Gastroesophageal sphincter (tissue), 4 donors: ENCODE measurements around the gene SORBS1. TPM values are rescaled to one million over a fixed set of nuclear protein-coding genes. Genes with fewer than 3 reads are reported as not detected.

ENCODE experiments used
- ATAC-seq: fragments of 150-250 bp; one replicate; pipeline ENCODE4 v1.9.1; 2016; ENCODE audit warnings: mild to moderate bottlenecking, moderate library complexity
- H3K27ac ChIP-seq, 4 donors: fragments of 200-600 bp; sonication (generic) in 3 of 4; 1 replicate in 3 of 4; 2 replicates in 1 of 4; pipeline ENCODE4 v1.5.1; 2016 to 2019
- H3K27me3 ChIP-seq: fragments of 200-600 bp; sonication (generic); one replicate; pipeline ENCODE4 v1.5.1; 2019
- H3K36me3 ChIP-seq, 2 donors: fragments of 200-600 bp; sonication (generic); one replicate each; pipeline ENCODE4 v1.5.1; 2019; ENCODE audit warnings: control low read depth in 1 of 2
- H3K4me1 ChIP-seq, 3 donors: fragments of 200-600 bp; sonication (generic); 1 replicate in 2 of 3; 2 replicates in 1 of 3; pipeline ENCODE4 v1.5.1; 2016 to 2019; ENCODE audit warnings: control low read depth in 2 of 3
- H3K4me3 ChIP-seq, 2 donors: fragments of 200-600 bp; sonication (generic); one replicate each; pipeline ENCODE4 v1.5.1; 2019; ENCODE audit warnings: mild to moderate bottlenecking in 1 of 2, moderate library complexity in 1 of 2
- H3K9me3 ChIP-seq, 3 donors: fragments of 200-600 bp; sonication (generic); one replicate each; pipeline ENCODE4 v1.5.1; 2017 to 2019; ENCODE audit warnings: control low read depth in 2 of 3
- CTCF ChIP-seq, 4 experiments: fragments of 200-600 bp in 2 of 4; fragments of 450-650 bp in 2 of 4; sonication (generic) in 1 of 4; IDR thresholded peaks; one replicate each; pipeline ENCODE4 v1.5.1; 2017 to 2019; ENCODE audit warnings: antibody characterized with exemption in 4 of 4, mild to moderate bottlenecking in 2 of 4, moderate library complexity in 2 of 4
- EP300 ChIP-seq: sonication (generic); formaldehyde crosslinking; IDR thresholded peaks from one replicate; pipeline ENCODE4 v1.6.1; 2017; ENCODE audit warnings: antibody characterized with exemption, mild to moderate bottlenecking
- POLR2A ChIP-seq, 2 donors: fragments of 450-650 bp; IDR thresholded peaks; one replicate each; pipeline ENCODE4 v1.6.1; 2017; ENCODE audit warnings: antibody characterized with exemption in 2 of 2, mild to moderate bottlenecking in 2 of 2, moderate library complexity in 1 of 2
- POLR2AphosphoS5 ChIP-seq: sonication (generic); formaldehyde crosslinking; IDR thresholded peaks from one replicate; pipeline ENCODE4 v1.6.1; 2017; ENCODE audit warnings: antibody characterized with exemption
- WGBS, 2 donors: methylation state at CpG; one replicate each; pipeline ENCODE4 v1.1.5; 2018; ENCODE audit warnings: low coverage in 1 of 2; 5-methylcytosine and 5-hydroxymethylcytosine counted together
- total RNA-seq, 4 donors: library from RNA; depleted of rRNA; stranded (reverse); fragments of >200 nt; gene quantifications; one replicate each; pipeline ENCODE4 v1.1.0, GENCODE V29; 2016

The SORBS1 gene
- total RNA-seq, 4 donors from 2014 or later: 1,866 to 2,220 (median 1,948) TPM

GRCh38 chr10:95321554-95322301 lies 239.4 kb downstream of the SORBS1 start:
- TF ChIP-seq POLR2AphosphoS5 (no peak), CTCF (IDR thresholded peaks at IDR 0.05) (no peak), POLR2A (IDR thresholded peaks at IDR 0.05) (no peak), EP300 (no peak)
- H3K27me3 ChIP-seq: no peaks in the 10 kb centered on the region
- H3K4me1 ChIP-seq: peaks cover 0 to 48% (median 0%) of the 10 kb centered on the region in 3 donors
- no peaks in the 10 kb centered on the region for H3K9me3 ChIP-seq
- peaks cover 9 to 97% of the 10 kb centered on the region in 2 donors for H3K36me3 ChIP-seq
- no peak overlapping the region for H3K4me3 ChIP-seq
- WGBS, 2 donors: 79 to 87% methylated on average over 4 to 10 of the region's 10 CpGs
- no peak for ATAC-seq
- H3K27ac ChIP-seq: peak overlapping the region in 2 of 4 donors; percentile 3 to 9

- TF ChIP-seq POLR2AphosphoS5 (peak; percentile 16), POLR2A (IDR thresholded peaks at IDR 0.05) (no peak), EP300 (no peak)
- Histone ChIP-seq H3K4me3 (no peak overlapping the region), H3K4me1 (peaks cover 0 to 55% (median 0%) of the 10 kb centered on the region in 3 donors), H3K27ac (no peak overlapping the region), H3K27me3 (no peaks in the 10 kb centered on the region), H3K36me3 (peaks cover 9 to 98% of the 10 kb centered on the region in 2 donors), H3K9me3 (no peaks in the 10 kb centered on the region)
- ATAC-seq: no peak
These were observed 241.9 kb downstream of the SORBS1 start for GRCh38 chr10:95319239-95319638.

- Histone ChIP-seq H3K9me3 (no peaks in the 10 kb centered on the region), H3K4me1 (peaks cover 0 to 79% (median 0%) of the 10 kb centered on the region in 3 donors)
These were observed 245.7 kb downstream of the SORBS1 start for GRCh38 chr10:95315509-95315908.

GRCh38 chr10:95314192-95314918 lies 246.8 kb downstream of the SORBS1 start:
- ATAC-seq: no peak
- peaks cover 0 to 73% of the 10 kb centered on the region in 2 donors for H3K36me3 ChIP-seq
- peak overlapping the region in 2 of 4 donors; percentile 13 to 44 for H3K27ac ChIP-seq

More at GRCh38 chr10:95315509-95315908, 245.7 kb downstream of the SORBS1 start:
- no peak overlapping the region for H3K4me3 ChIP-seq
- ATAC-seq: no peak
- H3K27ac ChIP-seq: no peak overlapping the region
- H3K36me3 ChIP-seq: peaks cover 0 to 83% of the 10 kb centered on the region in 2 donors
- H3K27me3 ChIP-seq: no peaks in the 10 kb centered on the region
- TF ChIP-seq POLR2A (IDR thresholded peaks at IDR 0.05): no peak
- no peak for TF ChIP-seq CTCF (IDR thresholded peaks at IDR 0.05)
- no peak for TF ChIP-seq EP300
- TF ChIP-seq POLR2AphosphoS5: no peak
- 81 to 94% methylated on average over 2 of the region's 2 CpGs for WGBS, 2 donors

GRCh38 chr10:95312986-95313495 lies 248.1 kb downstream of the SORBS1 start:
- H3K4me3 ChIP-seq: no peak overlapping the region
- H3K36me3 ChIP-seq: peaks cover 0 to 60% of the 10 kb centered on the region in 2 donors
- TF ChIP-seq POLR2A (IDR thresholded peaks at IDR 0.05): no peak
- no peak for TF ChIP-seq EP300
- H3K27me3 ChIP-seq: no peaks in the 10 kb centered on the region
- H3K4me1 ChIP-seq: peaks cover 0 to 85% (median 4%) of the 10 kb centered on the region in 3 donors
- H3K27ac ChIP-seq: peak overlapping the region in 2 of 4 donors; percentile 13 to 14
- H3K9me3 ChIP-seq: no peaks in the 10 kb centered on the region
- 71 to 100% methylated on average over 1 of the region's 1 CpG for WGBS, 2 donors
- no peak for ATAC-seq

More at GRCh38 chr10:95314192-95314918, 246.8 kb downstream of the SORBS1 start:
- Histone ChIP-seq H3K9me3 (no peaks in the 10 kb centered on the region), H3K4me1 (peaks cover 0 to 79% (median 0%) of the 10 kb centered on the region in 3 donors), H3K4me3 (no peak overlapping the region), H3K27me3 (no peaks in the 10 kb centered on the region)
- TF ChIP-seq POLR2AphosphoS5 (peak; percentile 43), EP300 (no peak)
- WGBS, 2 donors: 79 to 80% methylated on average over 3 of the region's 4 CpGs

- no peak for ATAC-seq
- Histone ChIP-seq H3K9me3 (no peaks in the 10 kb centered on the region), H3K4me3 (no peak overlapping the region), H3K4me1 (peaks cover 0 to 86% (median 4%) of the 10 kb centered on the region in 3 donors), H3K27me3 (no peaks in the 10 kb centered on the region), H3K36me3 (peaks cover 0 to 53% of the 10 kb centered on the region in 2 donors), H3K27ac (peak overlapping the region in 1 of 4 donors; percentile 18)
- TF ChIP-seq EP300: no peak
- peak; percentile 77 for TF ChIP-seq POLR2AphosphoS5
- no peak for TF ChIP-seq POLR2A (IDR thresholded peaks at IDR 0.05)
- no peak for TF ChIP-seq CTCF (IDR thresholded peaks at IDR 0.05)
- 44 to 47% methylated on average over 6 of the region's 6 CpGs for WGBS, 2 donors
These were observed 248.9 kb downstream of the SORBS1 start for GRCh38 chr10:95312257-95312656.
